ENCODE results near the gene DNAJC8. TPM values are rescaled to one million over a fixed set of nuclear protein-coding genes. Genes with fewer than 3 reads are reported as not detected.

Gene DNAJC8
- total RNA-seq, 1 donor from 2014 or later, result 70.7 TPM

DNA sequence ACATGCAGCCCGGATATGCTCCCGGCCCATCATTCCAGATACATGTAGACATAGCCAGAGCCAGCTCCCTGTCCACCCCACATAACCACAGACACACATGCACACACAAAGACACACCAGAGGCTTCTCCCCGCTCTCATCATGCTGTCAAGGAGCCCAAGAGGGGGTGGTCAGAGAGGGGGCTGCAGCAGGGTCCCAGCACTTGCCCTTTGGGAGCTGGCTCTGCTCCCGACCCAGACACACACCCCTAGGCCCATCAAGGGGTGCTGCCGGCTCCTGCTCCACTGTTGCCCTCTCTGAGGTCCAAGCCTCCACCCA, 58.9 kb downstream of the DNAJC8 start:
- no peak for DNase-seq (ENCODE audit: low spot score)

GRCh38 chr1:28173151-28173979, 59.5 kb downstream of the DNAJC8 start:
- DNase-seq (ENCODE audit: low spot score), result no peak

GRCh38 chr1:28172713-28173150, 60.1 kb downstream of the DNAJC8 start:
- no peak for DNase-seq (ENCODE audit: low spot score)

- no peak for DNase-seq (ENCODE audit: low spot score)
Observed at GRCh38 chr1:28171246-28171645, 61.6 kb downstream of the DNAJC8 start.

- no peak for DNase-seq (ENCODE audit: low spot score)
Observed at GRCh38 chr1:28170001-28170596, 62.7 kb downstream of the DNAJC8 start.

DNA sequence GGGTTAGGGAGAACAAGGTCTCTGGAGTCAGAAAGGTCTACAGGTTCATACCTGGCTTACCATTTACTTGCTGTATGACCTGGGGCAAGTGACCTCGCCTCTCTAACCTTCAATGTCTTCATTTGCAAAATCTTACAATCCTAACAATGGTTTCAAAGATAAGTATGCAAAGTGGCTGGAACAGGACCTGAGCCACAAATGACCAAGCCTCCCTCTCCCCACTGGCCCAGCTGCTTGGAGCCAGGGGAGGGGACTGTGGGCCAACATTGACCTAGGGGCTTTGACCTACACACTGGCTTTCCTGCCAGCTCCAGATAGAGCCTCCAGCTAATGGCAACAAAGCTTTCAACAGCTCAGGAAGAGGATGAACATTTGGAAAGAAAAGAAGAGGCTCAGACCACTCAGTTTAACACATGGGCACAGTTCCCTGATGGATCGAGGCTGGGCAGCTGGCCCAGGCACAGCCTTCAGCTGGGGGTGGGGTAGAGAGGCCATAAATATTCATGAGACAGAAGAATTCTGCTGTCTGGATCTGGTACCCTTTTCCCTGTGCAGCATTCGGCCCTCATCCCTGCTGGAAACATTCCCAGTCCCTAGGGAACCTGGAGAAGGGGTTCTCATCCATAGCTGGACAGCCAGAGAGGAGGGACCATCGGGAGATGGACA, 69.2 kb downstream of the DNAJC8 start:
- no peak for DNase-seq (ENCODE audit: low spot score)

DNA sequence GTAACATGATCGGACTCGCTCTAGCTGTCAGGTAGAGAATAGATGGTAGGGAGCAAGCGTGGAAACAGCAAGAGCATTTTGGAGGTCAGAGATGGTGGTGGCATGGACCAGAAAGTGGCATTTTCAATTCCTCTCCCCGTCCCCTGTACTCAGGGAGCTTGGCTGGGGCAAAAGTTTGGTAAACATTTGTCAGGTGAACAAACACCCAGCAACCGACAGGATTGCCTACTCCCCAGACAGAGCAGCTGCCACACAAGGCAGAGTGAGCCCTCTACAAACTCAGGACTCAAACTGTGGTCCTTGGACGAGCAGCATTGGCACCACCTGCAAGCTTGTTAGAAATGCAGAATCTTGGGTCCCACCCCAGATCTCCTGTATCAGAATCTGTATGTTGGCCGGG, 70.7 kb downstream of the DNAJC8 start:
- no peak for DNase-seq (ENCODE audit: low spot score)

- no peak for DNase-seq (ENCODE audit: low spot score)
Observed at GRCh38 chr1:28161751-28162150, 71.1 kb downstream of the DNAJC8 start.

- no peak for DNase-seq (ENCODE audit: low spot score)
Observed at GRCh38 chr1:28160782-28161266, 72.0 kb downstream of the DNAJC8 start.

GRCh38 chr1:28159680-28160079, 73.1 kb downstream of the DNAJC8 start:
- DNase-seq (ENCODE audit: low spot score), result no peak

DNA sequence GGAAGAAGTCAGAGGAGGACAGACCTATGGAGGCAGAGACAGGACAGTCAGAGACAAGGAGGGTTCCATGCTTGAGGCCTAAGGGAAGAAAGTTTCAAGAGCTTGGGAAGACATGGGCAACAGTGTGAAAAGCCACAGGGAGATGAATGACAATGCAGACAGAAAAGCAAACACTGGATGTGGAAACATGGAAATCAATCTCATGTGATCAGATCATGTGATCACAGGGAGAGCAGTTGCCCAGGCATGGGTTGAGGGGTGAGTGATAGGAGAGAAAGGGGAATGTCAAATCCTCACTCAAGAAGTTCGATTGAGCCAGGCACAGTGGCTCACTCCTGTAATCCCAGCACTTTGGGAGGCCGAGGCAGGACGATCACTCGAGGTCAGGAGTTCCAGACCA, 73.6 kb downstream of the DNAJC8 start:
- DNase-seq (ENCODE audit: low spot score), result no peak

DNA sequence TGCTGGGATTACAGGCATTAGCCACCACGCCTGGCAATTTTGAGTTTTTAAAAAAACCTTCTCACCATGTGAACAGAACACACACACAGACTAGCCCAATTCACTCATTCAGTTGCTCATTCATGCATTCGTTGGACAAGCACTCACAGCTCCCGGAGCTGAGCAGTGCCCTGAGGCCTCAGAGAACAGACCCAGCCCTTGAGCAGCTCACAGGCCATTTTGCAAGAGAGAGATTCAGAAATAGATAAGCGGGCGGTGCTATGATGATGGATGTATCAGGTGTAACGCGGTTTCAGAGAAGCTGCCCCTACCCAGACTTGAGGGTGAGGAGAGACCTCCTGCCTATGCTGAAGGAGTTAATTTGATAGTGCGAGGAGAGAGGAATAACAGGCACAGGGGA, 74.9 kb downstream of the DNAJC8 start:
- DNase-seq (ENCODE audit: low spot score), result no peak

DNA sequence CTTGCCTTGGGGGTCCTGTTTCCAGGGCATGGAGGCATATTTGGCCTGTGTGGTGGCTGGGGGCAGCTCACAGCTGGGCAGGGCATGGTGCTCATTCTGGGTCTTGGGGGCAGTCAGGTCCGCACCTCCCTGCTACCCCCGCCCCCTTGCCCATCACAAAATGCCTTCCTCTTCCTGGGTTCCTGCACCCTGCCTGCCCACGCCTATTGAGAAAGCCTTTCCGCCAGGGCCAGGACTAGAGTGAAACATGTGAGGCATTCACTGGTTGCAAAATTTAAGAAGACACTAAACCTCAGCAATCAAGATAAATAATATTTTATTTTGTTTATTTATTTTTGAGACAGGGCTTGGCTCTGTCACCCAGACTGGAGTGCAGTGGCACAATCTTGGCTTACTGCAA, 76.0 kb downstream of the DNAJC8 start:
- DNase-seq (ENCODE audit: low spot score), result no peak

GRCh38 chr1:28155628-28156027, 77.2 kb downstream of the DNAJC8 start:
- no peak for DNase-seq (ENCODE audit: low spot score)

DNA sequence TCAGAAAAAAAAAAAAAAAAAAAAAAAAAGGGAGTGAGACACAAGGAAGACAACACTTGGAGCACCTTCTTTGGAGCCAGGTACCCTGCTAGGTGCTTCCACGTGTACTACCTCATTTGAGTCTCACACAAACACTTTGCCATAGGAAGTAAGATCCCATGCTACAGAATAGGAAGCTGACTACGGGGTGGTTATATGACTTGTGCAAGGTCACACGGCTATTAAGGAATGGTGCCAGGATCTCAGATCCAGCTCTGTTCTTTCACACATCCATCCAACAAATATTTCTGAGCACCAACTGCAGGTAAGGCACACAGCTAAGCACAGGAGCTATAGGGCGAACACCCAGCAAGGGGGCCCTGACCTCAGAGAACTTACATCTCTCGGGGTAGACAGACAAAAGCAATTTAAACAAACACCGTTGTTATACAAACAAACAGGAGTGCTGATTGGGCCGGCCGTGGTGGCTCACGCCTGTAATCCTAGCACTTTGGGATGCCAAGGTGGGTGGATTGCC, 78.7 kb downstream of the DNAJC8 start:
- DNase-seq (ENCODE audit: low spot score), result no peak

Other genes with a start within 250 kb of the DNAJC8 start
- gene EYA3, start 144.4 kb downstream of the DNAJC8 start, total RNA-seq, result 15.3 TPM
- 22.8 TPM for gene PTAFR, start 56.3 kb downstream of the DNAJC8 start, total RNA-seq
- gene ATP5IF1, start 3.1 kb upstream of the DNAJC8 start, total RNA-seq, result 50.7 TPM
- 23.2 TPM for gene SESN2, start 26.5 kb upstream of the DNAJC8 start, total RNA-seq
- 15.3 TPM for gene MED18, start 96.0 kb upstream of the DNAJC8 start, total RNA-seq
- 23.8 TPM for gene PHACTR4, start 136.7 kb upstream of the DNAJC8 start, total RNA-seq